ENCODE measurements around the gene SLC6A3.

Gene SLC6A3

DNA sequence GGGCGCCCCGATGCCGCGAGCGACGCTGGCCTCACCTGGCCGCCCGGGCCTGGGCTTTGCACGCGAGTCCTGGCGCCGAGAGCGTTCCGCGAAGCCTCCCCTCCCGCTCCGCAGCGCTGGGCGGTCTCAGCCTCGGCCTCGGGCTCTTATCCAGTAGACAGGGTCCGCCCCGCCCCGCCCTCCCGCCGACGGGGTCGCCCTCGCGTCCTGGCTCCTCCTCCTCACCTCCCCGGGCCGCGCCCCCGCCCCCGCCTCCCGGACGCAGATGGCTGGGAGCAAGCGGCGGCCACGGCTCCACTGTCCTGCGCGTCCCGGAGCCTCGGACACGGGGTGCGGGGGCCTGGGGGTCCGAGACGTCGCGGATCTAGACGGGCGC is at the start of gene SLC6A3:
Gene SLC6A3 (minus strand): TSS at position 128 of the 376 bp plus-strand sequence. CDS start 2,243 bp downstream, outside the sequence.
- DNase-seq (ENCODE audit: low spot score), result no peak

DNA sequence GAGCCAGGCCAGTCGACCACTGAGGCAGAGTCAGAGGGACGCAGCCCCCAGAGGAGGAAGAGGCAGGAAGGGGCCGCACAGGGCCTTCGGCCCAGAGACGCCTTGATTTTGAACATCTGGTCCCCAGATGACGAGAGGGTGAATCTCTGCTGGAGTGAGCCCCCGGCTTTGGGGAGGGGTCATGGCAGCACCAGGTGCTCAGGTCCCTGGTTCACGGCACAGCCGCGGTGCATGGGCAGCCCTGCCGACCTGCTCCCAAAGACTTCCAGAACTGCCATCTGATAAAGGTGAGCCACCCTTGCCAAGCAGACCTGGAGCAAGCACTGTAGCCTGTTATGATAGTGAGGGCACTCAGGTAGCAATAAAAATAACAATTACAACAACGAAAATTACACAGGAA is 48.7 kb upstream of the SLC6A3 start:
- no peak for DNase-seq (ENCODE audit: low spot score)

DNA sequence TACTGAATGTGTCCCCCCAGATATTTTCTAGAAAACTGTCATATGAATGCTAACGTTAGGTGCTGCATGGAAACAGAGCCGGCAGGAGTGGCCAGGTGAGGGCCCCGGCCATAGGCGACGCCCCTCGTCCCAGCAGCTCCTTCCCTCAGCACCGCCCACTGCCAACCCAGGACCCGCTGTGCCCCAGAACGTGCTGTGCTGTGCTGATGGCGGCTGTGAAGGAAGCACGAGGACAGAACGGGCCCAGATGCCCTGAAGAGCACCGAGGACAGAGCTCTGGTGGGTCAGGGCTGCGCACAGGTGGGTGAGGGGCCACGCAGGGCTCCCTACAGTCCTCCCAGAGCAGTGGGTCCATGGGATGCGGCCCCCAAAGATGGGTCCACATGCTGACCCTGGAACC is 48.2 kb upstream of the SLC6A3 start:
- no peak for DNase-seq (ENCODE audit: low spot score)

DNA sequence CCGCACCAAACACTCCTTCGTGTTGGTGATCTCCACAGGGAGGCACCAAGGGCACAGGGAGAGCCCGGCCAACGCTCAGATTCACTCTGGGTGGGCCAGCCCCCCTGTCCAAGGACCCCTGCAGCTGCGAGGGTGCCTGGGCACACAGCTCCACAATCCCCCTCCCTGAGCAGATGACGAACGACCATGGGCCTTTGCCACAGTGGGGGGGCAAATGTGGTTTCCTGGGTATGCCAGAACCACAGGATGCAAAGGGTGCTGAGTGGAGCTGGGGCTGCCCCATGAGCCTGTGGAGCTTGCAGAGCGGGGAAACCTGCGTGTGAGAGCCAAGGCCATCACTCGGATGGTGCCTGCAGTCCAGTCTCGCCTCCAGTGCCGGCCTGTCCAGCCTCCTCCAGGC is 47.5 kb upstream of the SLC6A3 start:
- DNase-seq (ENCODE audit: low spot score), result no peak

DNA sequence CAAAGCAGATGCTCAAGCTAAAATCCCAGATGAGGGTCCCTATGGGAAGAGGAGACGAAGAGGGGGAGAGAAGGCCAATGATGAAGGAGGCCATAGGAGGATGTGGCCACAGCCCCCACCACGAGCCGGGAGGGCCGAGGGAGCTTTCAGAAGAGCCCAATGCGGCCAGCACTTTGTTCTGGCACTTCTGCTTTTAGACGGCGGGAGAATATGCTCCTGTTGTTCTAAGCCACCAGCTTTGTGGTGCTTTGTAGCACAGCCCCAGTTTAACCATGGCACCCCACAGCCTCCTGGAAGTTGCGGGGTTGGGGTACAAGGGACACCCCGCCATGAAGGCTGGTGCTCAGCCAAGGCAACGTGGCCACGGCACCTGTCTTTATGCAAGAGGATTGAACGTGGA is 45.1 kb upstream of the SLC6A3 start:
- DNase-seq (ENCODE audit: low spot score), result no peak

DNA sequence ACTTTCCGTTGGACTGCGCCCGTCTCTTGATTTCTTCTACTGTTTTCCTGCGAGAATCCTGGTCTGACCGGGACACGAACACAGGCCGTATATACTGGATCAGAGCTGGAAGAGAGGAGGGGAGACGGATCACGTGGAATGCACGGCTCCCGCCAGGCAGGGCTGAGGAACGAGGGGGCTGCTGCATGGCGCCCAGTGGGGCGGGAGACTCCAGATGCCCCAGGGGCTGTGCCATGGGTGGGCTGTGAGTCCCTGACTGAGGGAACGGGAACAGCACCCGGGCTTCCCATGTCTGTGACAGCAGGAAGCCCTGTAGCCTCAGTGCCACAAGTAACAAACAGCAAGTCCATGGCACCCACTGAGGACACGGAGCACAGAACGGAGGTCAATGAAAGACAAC is 44.5 kb upstream of the SLC6A3 start:
- DNase-seq (ENCODE audit: low spot score), result no peak

DNA sequence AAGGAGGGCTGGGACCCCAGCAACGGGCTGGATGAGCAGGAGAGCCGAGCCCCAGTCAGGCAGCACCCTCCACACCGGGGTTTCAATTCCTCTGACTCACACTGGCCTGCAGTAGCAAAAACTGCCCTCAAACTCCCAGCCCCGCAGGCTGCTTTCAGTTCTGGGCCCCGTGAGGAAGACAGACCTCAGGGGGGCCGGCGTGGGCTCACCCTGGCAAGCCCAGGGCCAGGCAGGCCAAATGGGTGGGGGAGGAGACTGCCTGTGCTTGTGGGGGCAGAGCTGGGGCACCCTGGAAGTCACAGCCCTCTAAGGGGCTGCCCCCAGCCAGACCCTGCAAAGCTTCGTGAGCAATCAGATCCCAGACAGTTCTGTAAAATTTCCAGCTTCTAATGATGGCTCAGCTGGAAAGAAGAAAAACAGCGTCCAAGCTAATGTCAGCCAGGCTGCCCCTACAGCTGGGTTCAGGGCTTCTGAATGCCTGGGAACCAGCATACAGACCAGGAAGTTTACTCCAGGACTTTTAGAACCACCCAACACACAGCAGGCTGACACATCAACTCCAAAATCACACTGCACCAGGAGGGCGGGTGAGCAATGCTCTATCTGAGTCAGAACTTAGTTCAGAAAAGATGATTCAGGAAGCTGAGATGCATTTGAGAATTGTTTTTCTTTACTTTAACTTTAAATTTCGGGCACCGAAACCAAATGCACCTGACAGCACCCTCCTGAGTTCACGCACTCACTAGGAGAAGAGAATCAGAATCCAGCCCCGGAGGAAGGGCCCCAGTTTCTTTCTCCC is 43.8 kb upstream of the SLC6A3 start:
- DNase-seq (ENCODE audit: low spot score), result peak; percentile 33

DNA sequence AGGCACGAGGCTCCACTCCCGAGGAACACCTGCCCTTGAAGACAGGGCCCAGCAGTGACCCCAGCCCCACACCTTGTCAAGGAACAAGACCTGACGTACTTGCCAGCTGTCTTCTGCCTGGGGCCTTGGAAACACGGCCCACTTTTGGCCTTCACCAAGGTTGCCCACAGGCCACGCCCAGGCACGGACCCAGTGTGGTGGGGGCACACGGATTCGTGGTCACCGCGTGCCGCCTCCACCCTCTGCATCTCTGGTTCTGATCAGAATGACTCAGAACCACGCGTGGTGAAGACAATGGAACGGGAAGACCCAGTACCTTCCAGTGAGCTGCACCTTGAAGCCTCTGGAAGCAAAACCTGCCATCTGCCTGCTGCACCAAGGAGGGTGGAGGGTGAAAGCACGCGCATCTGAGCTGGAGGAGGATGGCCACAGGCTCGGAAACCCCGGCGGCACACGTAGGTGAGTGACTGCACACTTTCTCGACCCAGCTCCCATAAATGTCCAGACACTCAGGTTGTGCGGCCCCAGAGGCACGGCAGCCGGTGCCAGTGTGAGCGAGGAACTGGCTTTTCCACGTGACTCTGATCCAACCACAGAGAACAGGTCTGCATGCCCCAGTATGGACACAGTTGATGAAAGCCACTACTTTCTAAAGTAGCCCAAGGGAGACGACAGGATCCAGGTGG is 42.0 kb upstream of the SLC6A3 start:
- no peak for DNase-seq (ENCODE audit: low spot score)

DNA sequence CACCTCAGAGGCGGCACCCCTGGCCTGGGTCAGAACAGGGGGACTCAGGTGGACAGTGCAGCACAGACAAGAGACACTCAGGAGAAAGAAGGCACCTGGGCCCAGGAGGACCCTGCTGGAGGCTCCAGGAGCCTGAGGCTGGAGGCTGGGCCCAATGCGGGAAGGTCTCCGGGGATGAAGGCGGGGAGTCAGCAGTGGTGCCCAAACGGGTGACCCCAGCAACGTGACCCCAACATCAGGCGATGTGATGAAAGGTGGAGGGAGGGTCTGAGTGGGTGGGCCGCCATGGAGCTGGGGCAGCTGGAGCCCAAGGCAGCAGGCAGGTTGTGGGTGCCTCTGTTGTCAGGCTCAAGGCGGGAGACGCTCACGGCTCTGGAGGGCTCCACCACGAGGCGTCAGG is 41.0 kb upstream of the SLC6A3 start:
- no peak for DNase-seq (ENCODE audit: low spot score)

DNA sequence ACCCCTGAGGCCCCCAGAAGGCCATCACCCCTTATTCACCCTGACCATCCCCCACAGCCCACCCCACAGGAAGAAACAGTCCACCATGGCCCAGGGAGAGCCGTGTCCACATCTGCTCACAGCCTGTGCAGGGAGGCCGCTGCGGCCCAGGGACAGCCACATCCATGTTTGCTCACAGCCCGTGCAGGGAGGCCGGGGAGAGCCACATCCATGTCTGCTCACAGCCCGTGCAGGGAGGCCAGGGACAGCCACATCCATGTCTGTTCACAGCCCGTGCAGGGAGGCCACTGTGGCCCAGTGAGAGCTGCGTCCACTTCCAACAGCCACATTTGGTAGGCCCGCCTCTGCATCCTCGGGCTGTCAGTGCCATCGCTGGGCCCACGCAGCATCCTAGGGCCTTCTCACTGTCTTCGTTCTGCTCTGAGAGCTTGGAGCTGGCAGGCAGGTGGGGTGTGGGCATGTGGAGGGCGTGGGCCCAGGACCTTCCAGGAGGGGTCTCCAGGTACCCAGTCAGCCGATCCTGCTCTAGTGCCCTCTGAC is 40.4 kb upstream of the SLC6A3 start:
- DNase-seq (ENCODE audit: low spot score), result no peak

DNA sequence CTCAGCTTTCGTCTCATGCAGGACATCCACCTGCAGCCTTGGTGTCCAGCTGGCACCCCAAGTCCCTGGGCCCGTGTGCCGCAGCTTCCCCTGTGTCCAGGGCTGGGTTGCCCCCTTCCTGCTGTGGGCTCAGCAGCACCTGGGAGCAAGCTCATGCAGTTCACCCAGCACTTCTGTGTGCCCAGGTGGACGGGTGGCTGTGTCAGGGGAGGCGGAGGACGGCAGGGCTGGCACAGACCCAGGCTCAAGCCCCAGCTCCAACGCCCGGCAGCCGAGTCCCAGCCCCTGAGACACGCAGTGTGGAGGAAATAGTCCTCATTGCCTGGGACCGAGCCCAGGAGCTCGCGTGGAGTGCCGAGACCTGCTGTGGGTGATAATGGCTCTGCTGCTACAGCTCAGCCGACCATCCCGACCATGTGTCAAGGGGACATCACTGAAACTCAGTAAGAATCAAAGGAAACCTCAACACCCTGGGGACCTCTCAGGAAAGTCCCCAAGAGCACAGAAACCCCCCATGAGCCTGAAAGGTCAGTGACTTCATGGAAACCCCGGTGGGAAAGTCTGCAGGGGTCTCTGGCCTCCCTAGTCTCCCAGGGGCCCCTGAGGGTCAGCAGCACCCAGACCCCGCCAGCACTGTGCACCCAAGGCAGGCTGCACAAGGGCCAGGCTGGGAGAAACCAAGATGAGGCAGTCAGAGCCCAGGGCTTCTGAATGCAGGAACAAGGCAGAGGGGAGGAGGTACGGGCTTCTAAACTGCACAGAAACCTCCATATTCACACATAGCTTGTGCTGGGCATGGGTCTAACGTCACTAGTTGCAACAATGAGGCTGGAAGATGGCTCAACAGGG is 39.7 kb upstream of the SLC6A3 start:
- no peak for DNase-seq (ENCODE audit: low spot score)

DNA sequence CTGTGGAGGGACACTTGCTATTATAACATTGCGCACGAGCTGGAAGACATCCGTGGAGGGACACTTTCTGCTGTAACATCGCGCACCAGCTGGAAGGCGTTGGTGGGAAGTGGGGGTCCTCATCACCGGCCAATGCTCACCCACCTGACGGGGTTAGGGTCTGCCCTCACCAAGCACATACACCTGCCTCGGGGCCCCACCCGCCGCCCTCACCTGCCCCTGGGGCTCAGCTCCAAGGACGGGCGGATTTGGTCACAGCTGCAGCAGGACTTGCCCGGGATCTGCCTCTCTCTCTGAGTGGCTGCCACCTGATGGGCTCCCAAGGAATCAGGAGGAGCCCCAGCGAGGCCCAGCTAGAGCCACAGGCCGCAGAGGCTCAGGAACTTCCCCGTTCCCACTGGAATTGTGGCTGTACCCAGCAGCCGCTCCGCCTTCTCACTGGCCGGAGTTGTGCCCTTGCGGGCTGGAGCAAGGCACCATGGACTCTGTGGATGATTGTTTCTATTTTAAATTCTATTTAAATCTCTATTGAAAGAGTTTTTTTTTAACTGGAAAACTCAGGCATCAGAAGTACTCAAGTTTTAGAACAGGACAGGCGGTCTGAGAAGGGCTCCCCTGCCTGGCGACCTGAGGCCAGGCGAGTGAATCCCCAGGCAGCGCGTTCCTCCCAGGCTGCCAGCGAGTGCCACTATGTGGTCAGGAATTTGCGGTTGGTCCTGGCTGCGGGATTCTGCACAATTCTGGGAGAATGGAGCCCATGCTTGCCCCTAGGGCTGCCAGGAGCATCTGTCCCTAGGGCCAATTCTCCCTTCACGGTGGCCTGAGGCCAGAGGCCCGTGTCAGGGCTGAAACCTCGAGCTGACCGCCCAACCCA is 38.9 kb upstream of the SLC6A3 start:
- no peak for DNase-seq (ENCODE audit: low spot score)

DNA sequence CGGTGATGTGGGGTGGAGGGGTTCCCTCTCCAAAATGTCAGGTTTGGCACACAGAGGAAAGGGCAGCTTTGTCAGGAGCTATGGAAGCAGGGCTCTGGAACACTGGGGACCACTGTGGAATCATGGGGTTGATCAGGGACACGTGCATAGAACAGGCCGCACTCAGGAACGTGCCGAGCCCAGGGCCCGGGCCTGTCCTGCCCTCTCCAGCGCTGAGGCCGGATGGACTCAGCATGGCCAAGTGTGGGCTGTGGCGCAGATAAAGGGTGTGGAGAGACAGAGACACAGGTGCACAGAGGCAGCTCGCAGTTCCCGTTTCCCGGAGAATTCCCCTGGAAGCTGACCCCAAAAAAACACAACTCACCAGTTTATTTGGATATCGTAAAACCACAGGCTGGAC is 37.8 kb upstream of the SLC6A3 start:
- DNase-seq (ENCODE audit: low spot score), result no peak

DNA sequence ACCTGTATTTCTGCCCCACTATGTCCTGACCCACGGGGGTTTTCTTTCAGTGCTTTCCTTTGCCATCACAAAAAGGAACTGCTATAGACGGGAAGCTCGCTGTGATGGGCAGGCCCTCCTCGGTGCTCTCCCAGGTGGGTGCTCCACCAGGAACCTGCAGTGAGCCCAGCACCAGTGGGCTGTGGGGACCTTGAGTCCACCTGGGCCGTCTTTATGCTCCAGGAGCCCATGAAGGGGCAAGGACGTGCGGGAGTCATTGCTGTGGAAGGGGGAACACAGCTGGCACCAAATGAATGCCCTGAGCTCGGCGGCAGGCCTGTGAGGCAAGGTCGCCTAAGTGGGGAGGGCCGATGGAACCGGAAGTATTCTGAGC is 36.7 kb upstream of the SLC6A3 start:
- no peak for DNase-seq (ENCODE audit: low spot score)

DNA sequence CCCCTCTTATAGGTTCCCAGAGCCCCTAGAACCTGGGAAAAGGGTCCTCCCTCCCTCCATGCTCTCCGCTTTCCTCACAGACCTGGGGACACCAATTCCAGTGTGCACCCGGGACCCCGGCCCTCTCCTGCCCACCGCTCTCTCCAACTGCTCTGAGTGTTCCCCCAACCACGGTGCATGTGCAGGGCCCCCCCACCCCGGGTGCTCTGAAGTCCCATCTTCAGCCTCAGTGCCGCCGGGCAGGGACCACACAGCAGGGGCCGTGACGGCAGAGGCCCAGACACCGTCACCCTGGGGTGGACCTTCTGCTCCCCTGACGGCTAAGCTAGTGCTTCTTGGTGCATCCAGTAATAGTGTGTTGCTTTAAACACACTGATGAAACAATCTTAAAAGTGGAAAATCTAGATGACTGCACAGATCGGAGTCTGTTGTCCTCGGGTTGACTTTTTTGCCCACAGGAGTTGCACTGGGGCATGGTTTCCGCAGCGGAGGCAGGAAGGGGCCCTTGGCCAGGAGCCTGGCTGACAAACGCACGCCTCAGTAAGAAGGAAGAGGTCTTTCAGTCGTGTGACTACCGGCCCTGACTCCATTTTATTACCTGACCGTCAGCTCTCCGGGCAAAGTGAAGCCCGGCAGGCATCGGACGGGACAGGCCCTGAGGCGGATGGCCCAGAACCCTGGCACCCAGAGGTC is 36.2 kb upstream of the SLC6A3 start:
- no peak for DNase-seq (ENCODE audit: low spot score)

DNA sequence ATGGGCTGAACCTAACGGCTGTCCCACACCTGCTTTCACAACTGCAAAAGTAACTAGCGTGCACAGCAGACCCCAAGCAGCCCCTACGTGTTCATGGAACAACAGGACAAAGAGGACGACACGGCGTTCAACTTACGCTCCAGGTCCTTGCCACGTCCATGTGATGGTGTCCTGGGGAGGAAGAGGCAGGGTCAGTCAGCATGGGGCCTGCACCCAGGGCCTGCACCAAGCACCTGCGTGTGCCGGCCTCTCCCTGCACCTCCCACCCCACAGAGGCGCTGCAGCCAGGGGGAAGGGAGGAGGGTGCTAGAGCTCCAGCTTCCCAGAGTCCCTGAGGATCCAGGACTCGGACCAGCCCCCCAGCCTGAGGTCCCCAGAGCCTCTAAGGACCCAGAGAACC is 35.6 kb upstream of the SLC6A3 start:
- no peak for DNase-seq (ENCODE audit: low spot score)

DNA sequence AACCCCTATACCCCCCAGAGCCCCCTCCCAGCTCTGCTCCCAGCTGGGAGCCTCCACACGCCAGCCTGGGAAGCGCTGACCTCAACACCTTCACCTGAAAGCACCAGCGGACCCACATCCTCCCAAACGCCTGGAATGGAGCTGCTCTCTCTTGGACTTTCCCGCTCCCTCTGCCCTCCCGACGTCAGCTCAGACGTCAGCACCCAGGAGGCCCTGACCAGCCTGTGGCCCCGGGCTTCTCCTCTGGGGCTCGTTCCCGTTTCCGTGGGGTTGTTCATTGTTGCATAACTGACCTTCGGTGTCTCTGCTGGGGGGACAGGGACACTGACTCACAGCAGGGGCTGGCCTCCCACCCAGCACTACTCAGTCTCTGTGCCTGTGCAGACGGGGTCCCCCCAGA is 35.0 kb upstream of the SLC6A3 start:
- no peak for DNase-seq (ENCODE audit: low spot score)

DNA sequence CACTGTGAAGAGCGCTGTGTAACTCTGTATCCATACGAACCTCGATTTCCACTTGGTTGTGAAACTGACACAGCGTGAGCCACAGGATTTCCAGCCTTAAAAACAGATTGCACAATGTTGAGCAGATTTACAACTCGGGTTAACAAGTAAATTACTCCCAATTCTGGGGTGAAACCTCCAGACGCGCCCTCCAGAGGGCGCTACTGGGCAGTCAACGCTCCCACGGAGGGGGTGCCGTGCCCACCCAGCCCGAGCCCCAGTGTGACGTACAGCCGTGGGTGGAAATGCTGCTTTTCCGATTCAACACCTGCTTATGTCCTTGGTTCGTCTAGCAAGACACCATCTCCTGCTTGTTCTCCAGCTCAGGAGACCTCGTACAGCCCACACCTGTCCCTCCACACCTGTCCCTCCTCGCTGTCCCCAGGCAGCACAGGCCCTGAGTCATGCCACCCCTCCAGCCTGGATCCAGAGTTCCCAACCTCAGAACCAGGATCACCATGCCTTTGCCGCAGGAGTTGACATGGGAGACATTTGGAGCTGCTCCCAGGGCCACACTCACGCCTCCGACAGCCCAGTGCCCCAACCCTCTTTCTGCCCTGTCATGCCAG is 34.4 kb upstream of the SLC6A3 start:
- peak; percentile 39 for DNase-seq (ENCODE audit: low spot score)

DNA sequence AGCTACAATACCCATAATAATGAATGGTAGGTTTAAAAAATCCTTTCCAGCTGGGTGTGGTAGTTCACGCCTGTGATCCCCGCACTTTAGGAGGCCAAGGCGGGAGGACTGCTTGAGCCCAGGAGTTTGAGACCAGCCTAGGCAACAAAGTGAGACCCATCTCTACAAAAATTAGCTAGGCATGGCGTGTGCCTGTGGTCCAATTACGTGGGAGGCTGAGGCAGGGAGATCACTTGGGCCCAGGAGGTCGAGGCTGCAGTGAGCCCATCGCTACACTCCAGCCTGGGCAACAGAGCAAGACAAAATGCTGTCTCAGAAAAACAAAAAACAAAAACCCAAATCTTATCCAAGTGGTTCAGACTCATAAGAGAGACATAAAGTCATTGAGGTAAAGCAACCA is 33.8 kb upstream of the SLC6A3 start:
- no peak for DNase-seq (ENCODE audit: low spot score)

DNA sequence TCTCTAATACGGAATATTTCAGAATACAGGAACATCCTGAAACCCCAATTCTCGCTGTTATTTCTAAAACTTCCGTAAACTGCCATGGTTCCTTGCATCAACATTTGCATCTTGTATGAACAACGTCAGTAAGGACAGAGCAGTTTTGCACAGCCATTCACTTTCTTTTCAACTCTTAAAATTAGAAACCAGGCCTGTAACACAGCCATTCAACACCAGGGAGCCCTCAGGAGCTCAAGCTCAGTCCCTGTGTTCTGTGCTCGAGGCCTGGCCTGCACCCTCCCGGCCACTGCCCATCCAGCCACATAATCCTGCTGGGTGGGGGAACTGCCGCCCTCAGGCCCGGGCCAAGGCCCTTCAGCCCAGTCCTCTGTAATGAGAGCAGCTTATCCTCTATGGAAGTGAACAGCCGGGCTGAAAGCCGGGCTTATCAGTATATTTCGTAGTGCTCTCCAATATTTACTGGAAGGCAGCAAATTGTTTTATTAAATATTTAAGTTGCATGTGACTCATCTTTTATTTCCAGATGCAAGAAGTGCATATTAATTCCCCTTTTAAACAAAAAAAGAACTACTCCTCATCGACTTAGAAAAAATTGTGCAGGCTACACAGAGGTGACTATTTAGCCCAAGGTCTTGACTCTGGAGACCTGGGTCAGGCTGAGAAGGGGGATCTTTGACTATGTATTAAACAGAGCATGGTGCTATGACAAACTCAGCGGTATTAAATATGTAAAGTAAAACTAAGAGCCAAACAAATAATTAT is 33.2 kb upstream of the SLC6A3 start:
- DNase-seq (ENCODE audit: low spot score), result no peak

All from CD4-positive, alpha-beta T cell treated with Interleukin-15 for 4 hours (primary cell).